ENCODE measurements around the gene ZNF853. TPM values are rescaled to one million over a fixed set of nuclear protein-coding genes. Genes with fewer than 3 reads are reported as not detected.

ZNF853 gene
- total and polyA plus RNA-seq, 2 of the 8 experiments (the other 6 are each of a cell fraction or from before 2014, with no cell fraction given): 4.3 to 5.7 TPM

GRCh38 chr7:6639627-6640026, 24.2 kb downstream of the ZNF853 start:
- peaks cover 0 to 10% (median 2%) of the 10 kb centered on the region in 4 experiments; a peak in 4 of 8 replicates for H3K36me3 ChIP-seq (ENCODE audit: control insufficient read depth in 2 of 4, insufficient read depth in 4 of 4, low read length in 3 of 4)
- H4K20me1 ChIP-seq (replicated peaks in 1 of 2; ENCODE audit: control insufficient read depth in 1 of 2, insufficient read depth in 2 of 2, low read length in 2 of 2): peaks cover 0 to 7% of the 10 kb centered on the region in 2 experiments
- H4K5ac ChIP-seq (ENCODE audit: insufficient read length, low read depth, low read length): no peak overlapping the region
- no peak overlapping the region for H3K14ac ChIP-seq (ENCODE audit: insufficient read length)
- no peak overlapping the region for H3K18ac ChIP-seq (ENCODE audit: extremely low read depth, low read length)
- H3K9me3 ChIP-seq (ENCODE audit: insufficient read depth in 2 of 2, low read depth in 1 of 2, low read length in 1 of 2): no peaks in the 10 kb centered on the region
- no peak overlapping the region for H2BK120ac ChIP-seq (replicated peaks; ENCODE audit: low read depth, low read length)
- DNase-seq (ENCODE audit: low read depth in 1 of 2, low spot score in 2 of 2): no peak
- no peak overlapping the region for H2AFZ ChIP-seq (ENCODE audit: low read length)
- WGBS, 2 experiments (ENCODE audit: extremely low coverage in 1 of 2, insufficient coverage in 1 of 2, insufficient read length in 1 of 2, insufficient replicate concordance in 2 of 2, low coverage in 1 of 2, low lambda C conversion rate in 2 of 2, missing lambda C conversion rate in 1 of 2): 94% methylated on average over 11 of the region's 11 CpGs; no CpG with 5 or more reads in 1 of the 2 experiments
- no peak overlapping the region for H3K27ac ChIP-seq (ENCODE audit: low read depth, low read length)
- H3K4me1 ChIP-seq (replicated peaks in 1 of 4; ENCODE audit: control insufficient read depth in 3 of 4, insufficient read depth in 4 of 4, low read length in 3 of 4): peaks cover 0 to 9% (median 2%) of the 10 kb centered on the region in 4 experiments; a peak in 3 of 7 replicates
- no peak overlapping the region for H2BK12ac ChIP-seq (ENCODE audit: low read depth, low read length)
- H2AK5ac ChIP-seq (ENCODE audit: low read depth, low read length): no peak overlapping the region
- no peaks in the 10 kb centered on the region for H3K27me3 ChIP-seq (replicated peaks in 1 of 4; ENCODE audit: control insufficient read depth in 3 of 4, extremely low read depth in 1 of 4, insufficient read depth in 3 of 4, low read length in 3 of 4)
- no peak overlapping the region for H3K4me2 ChIP-seq (ENCODE audit: insufficient read depth in 1 of 2, low read depth in 2 of 2, low read length in 2 of 2)
- H4K8ac ChIP-seq (ENCODE audit: extremely low read depth, insufficient read depth, low read length): no peak overlapping the region
- no peak overlapping the region for H2BK20ac ChIP-seq (ENCODE audit: low read length)
- H3K56ac ChIP-seq (replicated peaks; ENCODE audit: insufficient read length, low read depth, low read length): peak overlapping the region; percentile 3
- H3K4me3 ChIP-seq (ENCODE audit: extremely low read depth in 1 of 4, insufficient read depth in 2 of 4, low read depth in 3 of 4, low read length in 4 of 4): no peak overlapping the region
- CTCF ChIA-PET (ENCODE audit: partially characterized antibody): interaction anchor here (0.7 to 1.3 kb wide), 2 partner anchors 18 to 19 kb away, joined by 3 read pairs; no protein-coding TSS in a partner anchor
- no peak overlapping the region for H4K91ac ChIP-seq (replicated peaks; ENCODE audit: insufficient read length, low read length)
- no peak overlapping the region for H3K4ac ChIP-seq (replicated peaks; ENCODE audit: insufficient read length, low read depth, low read length)
- no peak for FAIRE-seq
- H3K23ac ChIP-seq (ENCODE audit: insufficient read length): no peak overlapping the region
- no peak overlapping the region for H2BK5ac ChIP-seq (ENCODE audit: low read depth, low read length)
- peaks cover 5% of the 10 kb centered on the region; the same call in 1 of the 2 replicates for H3K79me1 ChIP-seq (ENCODE audit: low read depth, low read length)
- H3K9ac ChIP-seq (replicated peaks in 1 of 4; ENCODE audit: extremely low read depth in 1 of 4, low read depth in 3 of 4, low read length in 3 of 4): no peak overlapping the region; a peak in 1 of 7 replicates
- H3K23me2 ChIP-seq (ENCODE audit: low read depth, low read length): no peaks in the 10 kb centered on the region; the same call in 1 of the 2 replicates
- POLR2A ChIA-PET (ENCODE audit: partially characterized antibody): no interaction called here
- H2BK15ac ChIP-seq (ENCODE audit: low read length): no peak overlapping the region
- H3K79me2 ChIP-seq (ENCODE audit: control insufficient read depth in 1 of 2, insufficient read depth in 2 of 2, low read length in 2 of 2): no peaks in the 10 kb centered on the region
- TF ChIP-seq BACH1 (IDR thresholded peaks at IDR 0.05; ENCODE audit: low read length) (no peak), CTBP2 (IDR thresholded peaks at IDR 0.05; ENCODE audit: borderline replicate concordance, insufficient read depth, insufficient read length, low read length) (no peak)
